HEK293 (cell line): ENCODE data around the gene QRICH2.

ENCODE experiments used
- CTCF ChIA-PET: fragments of 350-600 bp; formaldehyde crosslinking; extraction: SDS; loops from one replicate; lab custom pipeline; 2021; ENCODE audit warnings: antibody characterized with exemption; lab: Yijun Ruan, JAX
- POLR2A ChIA-PET: fragments of 300-600 bp; formaldehyde crosslinking; extraction: SDS; loops from one replicate; lab custom pipeline; 2020; ENCODE audit warnings: antibody characterized with exemption, inconsistent platforms; lab: Yijun Ruan, JAX
- H3K27ac ChIP-seq: fragments of 200-500 bp; sonication (Bioruptor generic); 2 replicates; pipeline ENCODE4 v1.5.1; 2014; ENCODE audit warnings: low read depth, low read length, control low read depth, inconsistent platforms; ENCODE audit errors: extremely low read depth
- H3K36me3 ChIP-seq, 2 experiments: fragments of 200-500 bp in 1 of 2; sonication (Bioruptor generic) in 1 of 2; 1 replicate in 1 of 2; 2 replicates in 1 of 2; pipeline ENCODE4 v1.5.1; 2014 to 2017; ENCODE audit warnings: inconsistent platforms in 2 of 2, low read length in 2 of 2; ENCODE audit not compliant: control insufficient read depth in 2 of 2, insufficient read depth in 1 of 2
- H3K4me1 ChIP-seq: fragments of 200-500 bp; sonication (Bioruptor generic); 2 replicates; pipeline ENCODE4 v1.5.1; 2014; ENCODE audit warnings: mild to moderate bottlenecking, low read length, inconsistent platforms; ENCODE audit not compliant: control insufficient read depth, insufficient read depth
- H3K4me3 ChIP-seq: 2 replicates; pipeline ENCODE4 v1.5.1; 2011; ENCODE audit warnings: low read depth, mild to moderate bottlenecking, control low read depth, low read length, moderate library complexity
- H3K9me3 ChIP-seq: fragments of 200-500 bp; sonication (Bioruptor generic); 2 replicates; pipeline ENCODE4 v1.5.1; 2014; ENCODE audit warnings: low read depth, low read length, inconsistent platforms; ENCODE audit not compliant: control insufficient read depth, insufficient read depth
- FEZF1 ChIP-seq: fragments of 450-650 bp; formaldehyde crosslinking; IDR thresholded peaks from 2 replicates; pipeline ENCODE4 v1.5.1; 2016; ENCODE audit warnings: missing biosample characterization, missing genetic modification characterization
- PRDM1 ChIP-seq: fragments of 450-650 bp; formaldehyde crosslinking; IDR thresholded peaks from 2 replicates; pipeline ENCODE4; 2016; ENCODE audit warnings: missing biosample characterization, missing genetic modification characterization
- ZBTB48 ChIP-seq: fragments of 450-650 bp; formaldehyde crosslinking; IDR thresholded peaks from 2 replicates; pipeline ENCODE4 v1.5.1; 2016; ENCODE audit warnings: missing biosample characterization, missing genetic modification characterization
- ZBTB7A ChIP-seq: fragments of 450-650 bp; formaldehyde crosslinking; IDR thresholded peaks from 2 replicates; pipeline ENCODE4 v1.5.1; 2016; ENCODE audit warnings: low read depth, missing biosample characterization, missing genetic modification characterization
- ZNF132 ChIP-seq: fragments of 450-650 bp; formaldehyde crosslinking; IDR thresholded peaks from 2 replicates; pipeline ENCODE4 v1.5.1; 2017; ENCODE audit warnings: missing biosample characterization, missing genetic modification characterization, borderline replicate concordance
- ZNF18 ChIP-seq: fragments of 450-650 bp; formaldehyde crosslinking; IDR thresholded peaks from 2 replicates; pipeline ENCODE4 v1.5.1; 2016; ENCODE audit warnings: missing biosample characterization, missing genetic modification characterization
- ZNF335 ChIP-seq: fragments of 450-650 bp; formaldehyde crosslinking; conservative IDR thresholded peaks from 2 replicates; pipeline ENCODE4 v1.5.1; 2016; ENCODE audit warnings: missing biosample characterization, missing genetic modification characterization
- ZNF341 ChIP-seq: fragments of 450-650 bp; formaldehyde crosslinking; IDR thresholded peaks from 2 replicates; pipeline ENCODE4; 2016; ENCODE audit warnings: low read depth, missing biosample characterization, missing genetic modification characterization
- ZNF416 ChIP-seq: fragments of 450-650 bp; formaldehyde crosslinking; IDR thresholded peaks from 2 replicates; pipeline ENCODE4 v1.5.1; 2016; ENCODE audit warnings: missing biosample characterization, missing genetic modification characterization
- ZNF513 ChIP-seq: fragments of 450-650 bp; IDR thresholded peaks from 2 replicates; pipeline ENCODE4 v1.5.1; 2018; ENCODE audit warnings: missing biosample characterization, missing genetic modification characterization
- ZNF558 ChIP-seq: fragments of 450-650 bp; formaldehyde crosslinking; IDR thresholded peaks from 2 replicates; pipeline ENCODE4 v1.5.1; 2016; ENCODE audit warnings: missing biosample characterization, missing genetic modification characterization
- ZNF571 ChIP-seq: fragments of 450-650 bp; formaldehyde crosslinking; IDR thresholded peaks from 2 replicates; pipeline ENCODE4 v1.5.0; 2017; ENCODE audit warnings: missing biosample characterization, missing genetic modification characterization
- ZNF692 ChIP-seq: fragments of 450-650 bp; formaldehyde crosslinking; IDR thresholded peaks from 2 replicates; pipeline ENCODE4 v1.5.1; 2016; ENCODE audit warnings: missing biosample characterization, missing genetic modification characterization
- ZSCAN4 ChIP-seq: fragments of 450-650 bp; formaldehyde crosslinking; IDR thresholded peaks from 2 replicates; pipeline ENCODE4 v1.5.1; 2017; ENCODE audit warnings: missing biosample characterization, missing genetic modification characterization

QRICH2 gene

GRCh38 chr17:76252040-76252954 lies 55.8 kb downstream of the QRICH2 start:
- POLR2A ChIA-PET: interaction anchor here (0.7 to 2.1 kb wide), 2 partner anchors 9 to 13 kb away, joined by 3 to 7 read pairs; partner anchors contain the start of gene UBALD2

GRCh38 chr17:76251478-76252039 lies 56.5 kb downstream of the QRICH2 start:
- Histone ChIP-seq H3K9me3 (no peaks in the 10 kb centered on the region), H3K4me1 (no peaks in the 10 kb centered on the region), H3K27ac (no peak overlapping the region), H3K36me3 (no peaks in the 10 kb centered on the region)
- POLR2A ChIA-PET: interaction anchor here (0.7 to 2.1 kb wide), 2 partner anchors 8 to 13 kb away, joined by 3 to 7 read pairs; partner anchors contain the start of gene UBALD2
- CTCF ChIA-PET: no interaction called here
- TF ChIP-seq ZNF335 (tag by site-specific recombination): no peak
- TF ChIP-seq ZNF18 (tag by site-specific recombination): 0 out of 2 replicates have a peak, but pooled peaks have one; percentile 14
- TF ChIP-seq, all 188 proteins: peak for 1
- no peak overlapping the region for H3K4me3 ChIP-seq

More at GRCh38 chr17:76252040-76252954, 55.8 kb downstream of the QRICH2 start:
- CTCF ChIA-PET: interaction anchor here (0.7 kb wide), 1 partner anchor 102 kb away, joined by 3 read pairs; no protein-coding TSS in a partner anchor
- H3K27ac ChIP-seq: no peak overlapping the region
- no peak overlapping the region for H3K4me3 ChIP-seq
- H3K9me3 ChIP-seq: no peaks in the 10 kb centered on the region
- no peaks in the 10 kb centered on the region for H3K4me1 ChIP-seq
- H3K36me3 ChIP-seq: no peaks in the 10 kb centered on the region
- TF ChIP-seq PRDM1 (tag by site-specific recombination) (peak; percentile 38; the same call in 1 of the 2 replicates), ZBTB48 (tag by site-specific recombination) (no peak)

- no peaks in the 10 kb centered on the region for H3K36me3 ChIP-seq
- H3K4me1 ChIP-seq: 0 out of 2 replicates have a peak, but pooled peaks cover 4% of the 10 kb centered on the region
- H3K9me3 ChIP-seq: no peaks in the 10 kb centered on the region
- CTCF ChIA-PET: interaction anchor here (1.1 to 1.7 kb wide), 2 partner anchors 123 to 250 kb away, joined by 4 to 5 read pairs; partner anchors contain the start of gene CDK3
- TF ChIP-seq ZSCAN4 (tag by site-specific recombination) (no peak), ZNF341 (tag by site-specific recombination) (no peak), ZNF416 (no peak), ZNF571 (no peak), ZNF132 (tag by site-specific recombination) (no peak), ZNF513 (tag by site-specific recombination) (no peak), ZNF692 (tag by site-specific recombination) (no peak), ZBTB7A (tag by site-specific recombination) (no peak), FEZF1 (tag by site-specific recombination) (no peak), ZNF558 (tag by site-specific recombination) (no peak)
- POLR2A ChIA-PET: interaction anchor here (0.8 kb wide), 1 partner anchor 15 kb away, joined by 3 read pairs; no protein-coding TSS in a partner anchor
- no peak overlapping the region for H3K27ac ChIP-seq
- no peak overlapping the region for H3K4me3 ChIP-seq
Measured at GRCh38 chr17:76250141-76250540, 57.9 kb downstream of the QRICH2 start.
